Fibroblast of skin of right quadriceps (primary cell): Measurements from ENCODE around the gene DSG2.
"Not testable (repeated sequence)": the region's sequence is repeated elsewhere in the genome, so short reads cannot be mapped to it uniquely, and the experiment has no call there.

Source experiments
- DNase-seq: peaks from one replicate; pipeline ENCODE4 v3.0.0-alpha.2; 2013

Gene DSG2

DNA sequence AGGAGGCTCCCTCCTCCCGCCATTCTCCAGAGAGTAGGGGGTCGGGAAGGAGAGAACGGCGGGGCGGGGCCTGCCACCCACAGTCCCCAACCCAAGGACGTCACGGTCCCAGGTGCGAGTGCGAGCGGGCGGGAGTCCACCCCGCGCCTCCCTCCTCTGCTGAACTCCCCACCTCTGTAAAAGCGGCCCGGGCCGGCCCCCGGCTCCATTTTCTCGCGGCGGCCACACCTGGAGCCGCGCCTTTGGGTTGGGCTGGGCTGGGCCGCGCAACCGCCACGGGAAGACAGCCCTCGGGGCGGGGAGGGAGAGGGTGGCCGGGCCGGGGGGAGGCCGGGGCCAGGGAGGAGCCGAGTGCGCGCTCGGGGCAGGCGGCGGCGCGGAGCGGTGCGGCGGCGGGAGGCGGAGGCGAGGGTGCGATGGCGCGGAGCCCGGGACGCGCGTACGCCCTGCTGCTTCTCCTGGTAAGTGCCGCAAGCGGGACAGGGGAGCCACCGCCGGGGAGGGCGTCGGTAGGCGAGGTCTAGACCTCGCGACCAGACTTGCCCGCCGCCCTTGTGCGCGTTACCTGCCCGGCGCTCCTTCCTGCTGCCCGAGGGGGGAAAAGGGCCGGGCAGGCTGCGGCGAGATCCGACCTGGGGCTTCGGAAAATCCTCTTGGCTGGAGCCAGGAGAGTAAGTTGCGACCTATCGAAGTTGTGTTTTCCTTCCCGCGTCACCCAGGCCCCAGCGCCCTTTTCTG lies at the start of gene DSG2:
DSG2 (plus strand) TSS at position 342 of the 738 bp plus-strand sequence; CDS start at position 417, 75 bp downstream.
- DNase-seq: peak; percentile 13

DNA sequence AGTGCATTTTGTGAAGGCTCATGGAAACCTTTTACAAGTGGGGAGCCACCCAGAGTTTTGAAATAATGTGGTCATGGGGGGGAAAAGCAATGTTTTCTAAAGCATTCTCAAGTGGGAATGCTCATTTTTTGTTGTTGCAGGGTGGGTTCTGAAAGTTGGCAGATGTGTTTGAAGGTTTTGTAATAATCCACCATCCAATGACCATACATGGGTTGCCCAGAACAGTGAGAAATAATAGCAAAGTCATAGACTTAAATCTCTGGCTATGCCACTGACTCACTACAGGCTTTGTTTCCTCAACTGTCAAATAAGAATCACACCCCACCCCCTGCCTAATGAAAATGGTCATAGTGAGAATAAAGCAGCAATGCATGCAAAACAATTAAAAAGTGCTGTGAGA lies 47.6 kb upstream of the DSG2 start:
- DNase-seq: peak; percentile 8

DNA sequence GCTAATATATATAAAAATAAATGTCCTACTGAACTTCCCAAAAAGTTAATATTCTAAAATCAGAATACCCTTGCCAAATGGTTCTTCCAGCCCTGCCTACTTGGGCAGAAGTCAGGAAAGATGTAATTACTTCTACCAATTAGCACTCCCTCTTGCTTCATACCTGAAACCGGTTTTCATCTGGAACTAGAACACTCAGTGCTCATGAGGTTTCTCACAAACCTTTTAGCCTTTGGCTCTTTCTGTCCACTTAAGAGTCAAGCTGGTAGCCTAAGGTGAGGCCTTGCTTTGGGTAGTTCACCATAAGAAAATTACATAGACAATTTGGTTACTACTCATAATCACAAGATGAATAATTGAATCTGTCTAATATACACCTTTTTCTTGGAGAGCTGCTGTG lies 46.4 kb upstream of the DSG2 start:
- no peak for DNase-seq

DNA sequence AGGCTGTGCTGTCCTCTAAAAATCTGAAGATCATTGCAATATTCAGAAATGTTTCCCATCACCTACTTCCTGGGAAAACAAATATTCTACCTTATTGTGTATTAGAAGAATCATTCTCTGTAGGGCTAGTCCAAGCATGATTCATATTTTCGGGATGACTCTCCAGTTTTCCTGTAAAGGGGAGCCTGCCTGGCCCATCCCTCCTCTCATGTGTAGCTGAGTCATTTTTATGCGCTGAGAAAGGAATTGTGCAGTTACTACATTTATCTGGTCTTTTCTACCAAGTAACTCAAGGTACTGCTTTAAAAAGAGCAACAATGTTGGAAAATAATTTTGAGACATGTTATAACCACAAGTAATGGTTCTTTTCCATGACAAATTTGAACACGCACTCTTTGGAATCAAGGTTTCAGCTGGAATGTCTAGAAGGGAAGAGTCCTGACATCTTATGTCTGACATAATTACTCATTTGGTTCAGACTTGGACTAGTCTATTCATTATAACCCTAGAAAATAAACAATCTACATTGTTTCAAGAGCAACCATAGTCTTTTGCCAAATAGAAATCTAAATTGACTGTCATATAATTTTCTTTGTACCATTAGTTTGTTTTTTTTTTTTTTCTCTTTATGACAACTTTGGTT lies 43.8 kb upstream of the DSG2 start:
- peak; percentile 59 for DNase-seq

DNA sequence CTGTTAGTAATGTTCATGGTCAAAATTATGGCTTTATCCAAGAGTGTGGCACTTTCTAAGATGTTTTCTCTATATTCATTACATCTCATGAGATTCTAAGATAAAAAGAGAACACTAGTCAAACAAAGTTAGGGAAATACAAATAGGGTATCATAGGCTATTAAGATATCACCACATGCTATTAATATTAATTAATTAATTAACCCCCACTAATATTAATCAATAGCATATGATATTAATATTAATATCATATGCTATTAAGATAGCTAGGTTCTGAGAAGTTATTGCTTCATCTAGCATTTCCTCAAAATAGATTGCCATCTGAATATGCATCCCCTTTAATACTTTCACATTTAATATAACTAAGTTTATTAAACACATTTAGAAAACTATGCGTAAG lies 28.3 kb upstream of the DSG2 start:
- DNase-seq: no peak

DNA sequence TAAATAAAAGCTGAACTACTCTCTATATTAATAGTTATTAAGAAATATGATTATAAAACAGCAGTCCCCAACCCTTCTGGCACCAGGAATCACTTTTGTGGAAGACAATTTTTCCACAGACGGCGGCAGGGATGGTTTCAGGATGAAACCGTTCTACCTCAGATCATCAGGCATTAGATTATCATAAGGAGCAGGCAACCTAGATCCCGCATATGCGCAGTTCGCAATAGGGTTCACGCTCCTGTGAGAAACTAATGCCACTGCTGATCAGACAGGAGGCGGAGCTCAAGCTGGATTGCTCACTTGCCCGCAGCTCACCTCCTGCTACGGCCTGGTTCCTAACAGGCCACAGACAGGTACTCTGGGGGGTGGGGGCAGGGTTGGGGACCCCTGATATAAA lies 19.3 kb upstream of the DSG2 start:
- no peak for DNase-seq

DNA sequence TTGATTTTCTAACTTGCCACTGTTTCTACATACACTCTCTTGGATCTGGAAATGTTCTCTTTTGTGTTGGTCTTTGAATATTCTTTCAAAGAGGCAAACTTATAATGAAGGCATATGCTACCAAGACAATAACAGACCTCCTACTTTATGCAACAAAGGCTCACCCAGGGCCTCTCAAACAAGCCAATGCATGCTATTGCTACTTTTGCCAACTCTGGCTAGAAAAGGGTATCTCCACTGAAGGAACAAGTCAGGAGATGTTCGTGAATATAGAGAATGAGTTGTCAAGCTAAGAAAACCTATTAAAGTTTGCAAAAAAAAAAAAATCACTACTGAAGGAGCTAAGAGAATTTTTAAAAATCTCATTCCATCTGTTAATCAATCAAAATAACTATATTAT lies 15.9 kb upstream of the DSG2 start:
- DNase-seq: no peak

DNA sequence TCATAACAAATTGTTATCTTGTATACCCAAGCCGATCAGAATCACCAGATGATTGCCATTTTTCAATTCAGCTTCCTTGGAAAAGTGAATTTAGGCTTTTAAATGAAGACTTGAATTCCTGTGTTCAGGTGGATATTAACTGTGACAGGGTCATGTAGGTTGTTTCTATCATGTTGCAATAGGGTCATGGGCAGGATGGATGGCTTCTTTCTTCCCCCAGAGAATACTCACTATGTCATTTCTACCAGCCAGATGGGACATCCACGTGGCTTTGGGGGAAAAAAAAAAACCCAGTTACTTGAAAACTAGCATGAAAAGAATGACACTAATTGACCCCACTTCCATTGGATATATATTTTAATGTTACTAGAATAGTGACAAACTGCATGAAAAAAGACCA lies 14.6 kb upstream of the DSG2 start:
- no peak for DNase-seq

DNA sequence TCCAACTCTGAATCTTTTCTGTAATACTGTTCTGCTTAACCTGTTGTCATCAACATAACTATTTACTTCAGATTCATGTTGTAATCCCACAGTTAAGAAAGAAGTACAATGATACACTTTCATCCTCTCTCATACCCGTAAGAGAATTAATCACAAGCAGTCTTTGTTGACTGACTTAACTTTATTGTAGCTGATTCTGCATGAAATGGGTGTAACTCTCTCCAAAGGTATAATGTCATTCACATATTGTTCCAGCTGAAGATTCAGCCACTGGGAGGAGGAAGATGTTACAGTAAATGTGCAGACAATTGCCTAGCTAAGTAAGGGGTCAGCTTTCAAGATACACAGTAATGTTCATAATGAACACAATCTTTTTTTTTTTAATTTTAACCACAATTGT lies 13.5 kb upstream of the DSG2 start:
- no peak for DNase-seq

DNA sequence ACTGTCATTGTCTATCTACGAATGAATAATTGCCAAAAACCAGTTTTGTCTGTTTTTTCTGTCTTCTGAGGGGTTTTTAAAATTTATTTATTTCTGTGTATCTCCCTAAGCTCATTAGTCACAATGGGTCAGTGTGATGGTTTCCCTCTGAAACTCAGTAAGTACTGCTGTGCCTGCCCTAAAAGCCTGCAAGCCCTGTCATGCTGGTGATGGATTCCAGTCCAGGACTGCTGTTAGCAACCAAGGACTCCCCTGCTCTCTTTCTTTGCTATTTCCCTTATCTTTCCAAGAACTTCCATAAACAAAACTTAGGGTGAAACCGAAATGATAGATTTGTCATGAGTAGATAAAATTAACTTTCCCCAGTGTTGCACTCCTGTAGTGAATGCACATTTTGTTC lies 11.8 kb upstream of the DSG2 start:
- DNase-seq: no peak

DNA sequence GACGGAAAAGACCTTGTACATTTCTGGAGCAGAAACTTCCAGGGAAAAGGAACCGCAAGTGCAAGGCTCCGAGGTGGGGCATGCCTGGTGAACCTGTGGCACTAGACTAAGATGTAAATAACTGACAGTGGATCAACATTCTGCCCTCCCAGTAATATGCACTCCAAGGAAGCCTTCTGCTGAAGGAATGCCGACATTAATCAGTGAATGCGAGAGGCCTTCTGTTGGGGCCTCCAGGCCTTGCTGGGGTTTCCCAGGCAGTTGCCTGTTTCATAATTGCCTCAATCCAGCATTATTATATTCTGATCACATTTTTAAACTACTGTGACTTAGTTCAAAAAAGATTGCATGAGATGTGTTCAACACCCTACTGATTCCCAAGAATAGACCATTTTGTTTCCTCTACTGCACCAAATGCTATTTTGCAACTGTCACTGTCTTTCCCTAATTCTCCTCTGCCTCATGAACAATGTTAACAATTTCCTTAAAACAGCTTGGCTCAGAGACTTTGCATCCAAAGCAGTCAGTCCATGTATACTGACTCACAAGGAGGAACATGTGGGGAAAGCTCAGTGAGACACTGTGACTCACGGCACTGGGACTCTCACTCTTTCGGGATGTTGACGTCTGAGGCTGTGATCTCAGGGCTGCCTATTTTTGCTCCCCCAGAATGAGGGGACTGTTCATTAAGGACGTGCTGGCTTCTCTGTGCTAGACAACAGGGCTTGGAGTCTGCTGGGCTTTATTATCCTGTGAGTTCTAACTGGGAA lies 10.5 kb upstream of the DSG2 start:
- peak; percentile 90 for DNase-seq

DNA sequence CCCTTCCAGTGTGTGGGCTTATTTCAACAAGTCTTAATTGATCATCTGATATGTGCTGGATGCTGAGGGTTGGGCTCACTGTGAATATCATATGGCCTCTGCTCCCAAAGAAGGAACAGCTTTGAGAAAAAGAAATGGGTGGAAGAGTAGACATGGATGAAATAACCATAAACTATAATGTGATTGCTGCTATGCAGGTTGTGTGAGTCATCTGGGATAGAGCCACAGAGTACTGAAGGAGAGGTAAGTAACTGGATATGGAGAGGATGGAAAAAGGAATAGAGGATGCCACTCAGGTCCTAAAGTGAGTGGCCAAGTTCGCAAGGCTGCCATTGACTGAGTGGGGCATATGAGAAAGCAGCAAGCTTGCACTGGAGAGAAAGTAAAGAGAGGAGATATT lies 8.7 kb upstream of the DSG2 start:
- DNase-seq: no peak

DNA sequence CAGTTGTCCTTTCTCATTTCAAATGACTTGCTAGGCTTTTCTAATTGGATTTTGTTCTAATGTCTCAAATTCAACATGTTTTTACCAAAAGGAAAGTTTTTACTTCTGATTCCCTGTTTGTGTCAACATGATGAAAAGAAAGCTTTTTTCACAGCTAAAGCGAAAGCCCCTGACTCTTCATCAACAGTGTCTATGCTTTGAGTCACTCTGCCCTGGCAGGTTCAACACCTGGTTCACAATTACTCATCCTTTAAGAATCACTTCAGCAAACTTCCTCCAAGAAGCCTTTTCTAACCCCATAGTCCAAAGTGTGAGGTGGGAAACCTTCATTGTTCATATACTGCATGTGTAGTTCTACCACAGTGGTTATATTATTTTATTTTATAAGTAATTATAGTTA lies 7.6 kb upstream of the DSG2 start:
- no peak for DNase-seq

DNA sequence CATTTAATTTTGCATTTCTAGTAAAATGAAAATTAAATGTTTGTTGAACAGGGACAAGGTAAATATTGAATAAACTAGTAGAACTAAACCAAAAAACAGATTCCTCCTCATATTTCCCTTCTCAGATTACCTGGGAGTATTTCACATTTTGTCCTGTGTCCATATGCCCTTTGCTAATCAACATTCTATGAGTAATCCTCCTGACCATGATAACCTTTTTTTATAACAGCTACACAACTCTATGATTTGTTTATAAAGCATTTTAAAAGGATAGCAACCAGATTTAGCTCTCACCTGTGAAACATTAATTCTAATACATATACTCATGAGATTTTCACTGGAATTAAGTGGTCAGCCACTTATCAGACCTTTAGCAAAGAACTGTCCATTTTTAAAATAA lies 7.1 kb upstream of the DSG2 start:
- no peak for DNase-seq

DNA sequence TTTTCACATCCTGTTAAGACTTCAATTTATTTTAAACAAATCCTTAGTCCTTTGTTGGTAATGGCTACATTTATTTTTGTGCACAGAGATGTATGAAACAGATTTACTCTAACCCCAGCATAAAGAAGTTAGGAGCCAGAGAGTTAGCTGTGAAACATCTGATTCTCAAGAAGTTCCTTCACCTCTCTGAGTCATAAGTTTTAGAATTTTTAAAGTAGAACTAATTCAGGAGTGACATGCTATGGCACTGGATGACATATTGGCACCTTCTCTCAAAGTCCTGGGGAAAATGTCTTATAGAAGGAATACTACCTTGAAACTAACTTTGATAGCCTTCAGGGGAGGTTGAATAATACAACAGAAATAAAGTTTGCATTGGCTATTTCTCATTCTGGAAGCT lies 6.4 kb upstream of the DSG2 start:
- no peak for DNase-seq

DNA sequence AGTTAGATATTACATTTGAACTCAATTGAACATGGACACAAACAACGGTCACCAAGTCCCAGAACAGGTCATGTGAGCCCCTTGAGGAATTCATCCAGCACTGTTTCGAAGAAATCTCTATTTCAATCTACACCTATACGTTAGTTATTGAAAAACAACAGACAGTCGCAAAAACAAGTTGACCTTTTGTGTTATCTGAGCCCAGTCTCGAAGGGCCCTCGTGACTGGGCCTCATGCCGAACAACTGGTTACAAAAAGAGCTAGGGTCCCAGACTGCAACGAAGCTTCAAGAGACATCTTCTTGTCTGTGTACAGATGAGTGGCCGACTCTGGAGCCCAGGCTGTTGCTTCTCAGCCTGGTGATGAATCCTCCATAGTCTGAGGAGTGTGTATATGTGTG lies 5.3 kb upstream of the DSG2 start:
- no peak for DNase-seq

DNA sequence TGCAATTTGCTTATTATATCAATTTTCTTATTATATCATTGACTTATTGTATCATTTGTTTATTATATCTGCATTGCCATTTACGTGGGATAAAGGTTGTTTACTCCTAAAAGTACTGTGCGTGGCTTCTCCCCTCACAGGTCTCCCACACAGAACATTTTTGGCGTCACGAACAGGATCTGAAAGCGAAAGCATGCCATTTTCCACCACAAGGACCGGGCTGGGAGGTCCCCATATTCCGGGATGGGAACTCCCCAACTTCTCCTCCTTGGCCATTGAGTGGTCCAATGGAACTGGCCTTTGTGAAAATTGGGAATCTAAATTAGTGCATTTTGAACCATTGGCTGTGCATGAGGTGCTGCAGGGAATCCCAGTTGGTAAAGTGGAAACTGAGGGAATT lies 4.8 kb upstream of the DSG2 start:
- no peak for DNase-seq

DNA sequence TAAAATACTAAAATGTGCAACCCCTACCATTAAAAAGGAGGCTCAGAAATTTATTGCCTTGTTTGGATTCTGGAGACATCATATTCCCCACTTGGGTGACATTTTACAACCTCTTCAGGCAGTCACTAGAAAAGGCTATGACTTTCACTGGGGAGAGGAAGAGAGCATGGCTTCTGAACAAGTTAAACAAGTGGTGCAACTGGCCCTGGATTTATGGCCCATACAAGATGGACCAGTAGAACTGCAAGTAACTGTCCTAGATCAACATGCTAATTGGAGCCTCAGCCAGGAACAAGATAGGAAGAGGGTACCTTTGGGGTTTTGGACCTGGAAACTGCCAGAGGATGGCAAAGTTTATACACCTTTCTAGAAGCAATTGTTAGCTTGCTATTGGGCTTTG lies 4.0 kb upstream of the DSG2 start:
- no peak for DNase-seq

DNA sequence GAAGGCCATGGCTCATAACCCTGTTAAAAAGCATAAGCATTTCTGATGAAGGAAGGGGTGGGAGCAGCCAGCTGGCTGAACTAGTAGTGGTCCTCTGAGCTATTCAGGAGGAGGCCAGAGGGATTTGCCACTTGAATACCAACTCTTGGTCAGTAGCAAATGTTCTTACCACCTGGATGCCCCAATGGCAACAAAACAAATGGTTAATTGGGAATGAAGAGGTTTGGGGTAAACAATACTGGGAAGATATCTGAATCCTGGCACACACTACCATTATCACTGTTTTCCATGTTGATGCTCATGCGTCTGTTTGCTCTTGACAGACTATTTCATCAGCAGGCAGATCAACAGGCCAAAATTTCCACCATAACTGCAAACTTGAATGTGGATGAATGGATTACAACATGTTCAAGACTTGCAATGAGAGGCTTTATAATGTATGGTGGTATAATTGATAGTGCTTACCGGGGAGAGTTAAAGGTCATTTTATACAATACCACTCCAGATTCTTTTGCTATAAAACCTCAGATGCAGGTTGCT lies 3.2 kb upstream of the DSG2 start:
- not testable (repeated sequence) for DNase-seq

DNA sequence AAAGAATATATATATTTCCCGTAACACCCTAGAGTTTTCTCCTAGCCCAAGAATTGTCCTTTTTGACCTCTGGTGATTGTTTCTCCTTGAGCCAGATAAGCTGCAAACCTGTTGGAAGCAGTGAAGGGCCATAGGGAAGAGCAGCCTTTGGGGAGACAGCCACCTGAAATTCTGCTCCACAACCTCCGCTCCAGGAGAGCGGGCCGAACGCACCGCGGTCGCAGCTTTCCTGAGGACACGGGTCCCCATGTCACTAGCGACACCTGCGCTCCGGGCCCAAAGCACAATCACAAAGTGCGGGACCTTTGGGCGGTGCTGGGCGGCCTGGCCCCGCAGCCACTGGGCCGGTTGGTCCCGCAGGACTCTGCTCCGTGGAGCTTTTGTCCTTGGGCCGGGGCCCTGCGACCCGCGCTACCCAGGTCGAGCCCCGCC lies 557 bp upstream of the DSG2 start:
- no peak for DNase-seq

DNA sequence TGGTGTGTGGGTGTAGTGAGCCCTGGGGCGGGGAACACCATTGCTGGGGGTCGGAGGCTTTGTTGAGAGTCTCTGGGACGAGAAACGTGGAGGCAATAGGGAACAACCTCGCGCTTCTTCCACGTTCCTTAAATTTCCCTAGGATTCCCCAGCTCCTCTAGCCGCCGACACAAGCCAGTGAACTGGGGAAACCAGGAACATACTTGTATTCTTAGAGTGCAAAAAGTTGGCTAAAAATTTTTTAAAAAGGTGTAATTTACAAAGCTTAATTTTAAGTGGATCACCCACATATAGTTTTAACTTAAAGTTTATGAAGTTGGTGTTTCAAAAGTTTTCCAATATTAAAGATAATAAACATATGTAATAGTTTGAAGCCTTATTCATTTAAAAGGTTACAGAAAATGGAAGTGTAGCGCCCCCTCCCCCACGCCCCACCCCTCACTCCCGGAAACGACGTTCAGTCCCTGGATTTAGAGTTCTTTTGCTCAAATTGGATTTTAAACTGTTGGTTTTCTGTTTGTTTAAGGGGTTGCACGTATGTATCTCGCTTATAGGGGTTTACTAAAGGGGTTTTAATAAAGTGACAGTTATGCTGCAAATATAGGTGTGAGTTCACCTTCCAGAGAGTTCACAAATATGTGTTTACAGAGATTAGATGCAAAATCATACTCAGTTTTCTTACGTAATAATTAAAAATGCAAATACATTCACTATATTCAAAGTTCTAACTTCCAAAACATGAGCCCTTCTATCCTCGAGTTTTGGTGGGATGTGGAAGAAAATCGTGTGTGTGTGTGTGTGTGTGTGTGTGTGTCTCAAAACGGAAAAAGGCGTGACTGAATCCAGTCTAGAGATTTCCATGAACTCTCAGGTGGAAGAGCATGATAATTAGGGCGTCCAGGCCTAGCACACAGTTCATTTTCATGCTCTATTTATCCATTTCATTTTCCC lies 872 bp downstream of the DSG2 start:
- DNase-seq: no peak

DNA sequence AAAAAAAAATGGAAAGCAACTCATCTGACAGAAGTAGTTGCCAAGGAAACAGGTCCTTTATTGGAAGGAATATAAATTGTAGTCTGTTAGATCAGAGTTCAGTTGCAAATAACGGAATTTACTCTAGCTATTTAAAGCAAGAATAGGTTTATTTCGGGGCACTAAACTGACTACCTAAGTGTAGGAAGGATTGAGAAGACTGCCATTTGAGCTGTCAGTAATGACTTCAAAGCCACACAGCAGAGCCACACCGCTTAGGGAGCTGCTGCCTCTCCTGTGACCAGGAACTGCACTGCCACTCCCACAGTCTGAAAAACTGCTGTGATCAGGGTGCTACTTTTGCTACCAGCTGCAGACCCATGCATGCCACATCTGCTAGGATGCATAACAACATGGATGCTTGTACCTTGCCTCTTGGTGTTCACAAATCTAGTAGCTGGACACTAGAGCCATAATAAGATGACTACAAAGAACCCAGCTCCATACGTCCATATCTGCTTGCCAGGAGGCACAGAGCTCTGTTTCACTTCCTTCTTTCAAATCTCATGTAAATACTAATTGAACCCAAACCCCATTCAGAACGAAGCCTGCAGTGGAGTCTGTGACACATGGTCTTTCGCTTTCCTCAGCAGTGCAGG lies 2.2 kb downstream of the DSG2 start:
- no peak for DNase-seq
